ENCODE results near the gene CEBPA. TPM values are rescaled to one million over a fixed set of nuclear protein-coding genes. Genes with fewer than 3 reads are reported as not detected.
A peak's percentile ranks its signal among the peaks of the same experiment; 100 is the strongest.
"Not testable (repeated sequence)": the region's sequence is repeated elsewhere in the genome, so short reads cannot be mapped to it uniquely, and the experiment has no call there.

CEBPA gene
- total and polyA plus RNA-seq, 2 experiments from 2014 or later: 103 to 151 TPM

DNA sequence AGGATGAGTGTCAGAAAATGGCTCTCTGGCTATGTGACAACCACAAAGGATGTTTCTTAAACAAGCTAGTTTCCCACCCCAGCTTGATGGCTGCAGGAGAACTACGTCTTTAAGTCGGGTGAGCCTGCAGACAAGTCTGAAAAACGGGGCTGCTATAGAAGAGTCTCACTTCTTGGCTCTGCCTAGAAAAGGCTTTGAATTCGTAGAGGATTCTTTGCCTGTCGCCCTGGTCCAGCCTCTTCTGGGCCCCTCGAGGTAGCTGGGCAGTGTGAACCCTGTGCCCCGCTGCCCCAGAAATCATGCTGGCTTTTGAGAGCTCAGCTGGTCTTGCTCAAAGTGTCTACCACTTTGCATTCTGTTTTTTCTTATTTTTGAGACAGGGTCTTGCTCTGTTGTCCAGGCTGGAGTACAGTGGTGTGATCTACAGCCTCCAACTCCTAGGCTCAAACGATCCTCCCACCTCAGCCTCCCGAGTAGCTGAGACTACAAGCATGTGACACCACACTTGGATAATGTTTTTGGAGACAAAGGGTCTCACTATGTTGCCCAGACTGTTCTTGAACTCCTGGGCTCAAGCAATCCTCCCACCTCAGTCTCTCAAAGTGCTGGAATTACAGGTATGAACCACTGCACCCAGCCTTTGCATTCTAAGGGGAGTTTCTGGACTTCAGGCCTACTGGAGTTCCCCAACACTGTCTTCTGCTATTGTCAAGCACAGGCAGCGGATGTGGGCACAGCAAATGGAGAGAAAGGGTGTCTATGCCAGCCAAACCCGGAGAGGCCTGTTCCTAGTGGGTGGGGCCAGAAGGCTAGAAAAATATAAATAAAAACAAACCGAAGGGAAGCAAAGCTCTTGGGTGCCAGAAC is 6.5 kb downstream of the CEBPA start:
- Histone ChIP-seq H2AFZ (no peak overlapping the region), H3K9me2 (replicated peaks; ENCODE audit: insufficient read depth) (no peaks in the 10 kb centered on the region), H4K20me1 (ENCODE audit: insufficient read depth, poor library complexity, severe bottlenecking) (peaks cover 11% of the 10 kb centered on the region), H3K4me3 (no peak overlapping the region), H3K79me2 (peaks cover 17% of the 10 kb centered on the region), H3K27me3 (peaks cover 2% of the 10 kb centered on the region), H3K36me3 (replicated peaks; ENCODE audit: insufficient read depth, low read depth) (no peaks in the 10 kb centered on the region), H3K27ac (no peak overlapping the region), H3K9me3 (ENCODE audit: low read depth) (no peaks in the 10 kb centered on the region), H3K4me1 (ENCODE audit: insufficient read depth) (peaks cover 66% of the 10 kb centered on the region), H3K4me2 (no peak overlapping the region)
- 90% methylated on average over 12 of the region's 12 CpGs for WGBS (ENCODE audit: low lambda C conversion rate, missing lambda C conversion rate)
- TF ChIP-seq, protein P1, sequence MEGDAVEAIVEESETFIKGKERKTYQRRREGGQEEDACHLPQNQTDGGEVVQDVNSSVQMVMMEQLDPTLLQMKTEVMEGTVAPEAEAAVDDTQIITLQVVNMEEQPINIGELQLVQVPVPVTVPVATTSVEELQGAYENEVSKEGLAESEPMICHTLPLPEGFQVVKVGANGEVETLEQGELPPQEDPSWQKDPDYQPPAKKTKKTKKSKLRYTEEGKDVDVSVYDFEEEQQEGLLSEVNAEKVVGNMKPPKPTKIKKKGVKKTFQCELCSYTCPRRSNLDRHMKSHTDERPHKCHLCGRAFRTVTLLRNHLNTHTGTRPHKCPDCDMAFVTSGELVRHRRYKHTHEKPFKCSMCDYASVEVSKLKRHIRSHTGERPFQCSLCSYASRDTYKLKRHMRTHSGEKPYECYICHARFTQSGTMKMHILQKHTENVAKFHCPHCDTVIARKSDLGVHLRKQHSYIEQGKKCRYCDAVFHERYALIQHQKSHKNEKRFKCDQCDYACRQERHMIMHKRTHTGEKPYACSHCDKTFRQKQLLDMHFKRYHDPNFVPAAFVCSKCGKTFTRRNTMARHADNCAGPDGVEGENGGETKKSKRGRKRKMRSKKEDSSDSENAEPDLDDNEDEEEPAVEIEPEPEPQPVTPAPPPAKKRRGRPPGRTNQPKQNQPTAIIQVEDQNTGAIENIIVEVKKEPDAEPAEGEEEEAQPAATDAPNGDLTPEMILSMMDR (IDR thresholded peaks at IDR 0.05; ENCODE audit: poor library complexity): no peak
- no peak for TF ChIP-seq EZH2 (IDR thresholded peaks at IDR 0.05; ENCODE audit: borderline replicate concordance)
- no peak for TF ChIP-seq EZH2phosphoT487 (IDR thresholded peaks at IDR 0.05; ENCODE audit: low read depth, severe bottlenecking, unreplicated experiment)
- no peak for DNase-seq (ENCODE audit: low spot score)

DNA sequence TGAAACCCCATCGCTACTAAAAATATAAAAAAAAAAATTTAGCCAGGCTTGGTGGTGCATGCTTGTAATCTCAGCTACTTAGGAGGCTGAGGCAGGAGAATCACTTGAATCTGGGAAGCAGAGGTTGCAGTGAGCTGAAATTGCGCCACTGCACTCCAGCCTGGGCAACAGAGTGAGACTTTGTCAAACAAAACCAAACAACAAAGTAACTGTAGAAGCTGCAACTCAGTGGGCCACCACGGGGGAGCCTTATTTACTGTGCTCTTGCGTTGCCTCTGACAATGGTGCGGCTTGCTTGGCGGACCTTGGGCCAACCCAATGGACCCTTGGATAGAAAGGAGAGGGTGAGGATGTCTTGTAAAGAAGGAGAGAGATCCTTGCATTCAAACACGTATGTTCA is 7.3 kb downstream of the CEBPA start:
- H3K27me3 ChIP-seq; DNase-seq (ENCODE audit: low spot score); H3K9me3 ChIP-seq (ENCODE audit: low read depth); H3K27ac ChIP-seq; H4K20me1 ChIP-seq (ENCODE audit: insufficient read depth, poor library complexity, severe bottlenecking); H3K79me2 ChIP-seq; H3K9me2 ChIP-seq (replicated peaks; ENCODE audit: insufficient read depth); H3K4me3 ChIP-seq; H3K4me2 ChIP-seq; H2AFZ ChIP-seq; H3K36me3 ChIP-seq (replicated peaks; ENCODE audit: insufficient read depth, low read depth): not testable (repeated sequence)
- H3K4me1 ChIP-seq (ENCODE audit: insufficient read depth): peaks cover 74% of the 10 kb centered on the region
- WGBS (ENCODE audit: low lambda C conversion rate, missing lambda C conversion rate): 95% methylated on average over 7 of the region's 7 CpGs

DNA sequence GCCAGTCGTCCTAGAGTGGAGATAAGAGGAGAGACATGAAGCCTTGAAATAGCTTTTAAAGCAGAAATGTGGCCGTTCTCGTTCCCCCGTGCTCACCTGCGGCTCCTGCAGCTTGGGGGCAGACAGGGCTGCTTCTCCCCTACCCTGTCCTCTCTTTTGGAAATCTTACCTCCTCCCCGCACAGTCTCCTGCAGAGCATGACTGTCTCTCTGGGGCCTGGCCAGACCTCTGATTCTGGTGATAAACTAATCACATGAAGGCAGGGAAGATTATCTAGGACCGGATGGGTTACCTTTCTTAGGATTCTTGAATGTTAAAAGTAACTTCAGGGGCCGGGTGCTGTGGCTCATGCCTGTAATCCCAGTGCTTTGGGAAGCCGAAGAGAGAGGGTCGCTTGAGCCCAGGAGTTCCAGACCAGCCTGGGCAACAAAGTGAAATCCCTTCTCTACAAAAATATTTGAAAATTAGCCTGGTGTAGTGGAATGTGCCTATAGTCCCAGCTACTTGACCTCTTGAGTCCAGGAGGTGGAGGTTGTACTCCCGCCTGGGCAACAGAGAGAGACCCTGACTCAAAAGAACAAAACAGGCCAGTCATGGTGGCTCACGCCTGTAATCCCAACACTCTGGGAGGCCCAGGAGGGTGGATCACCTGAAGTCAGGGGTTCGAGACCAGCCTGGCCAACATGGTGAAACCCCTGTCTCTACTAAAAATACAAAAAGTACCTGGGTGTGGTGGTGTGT is 8.1 kb downstream of the CEBPA start:
- TF ChIP-seq, protein P1 (IDR thresholded peaks at IDR 0.05; ENCODE audit: poor library complexity): no peak
- TF ChIP-seq EZH2 (IDR thresholded peaks at IDR 0.05; ENCODE audit: borderline replicate concordance) (no peak), EZH2phosphoT487 (IDR thresholded peaks at IDR 0.05; ENCODE audit: low read depth, severe bottlenecking, unreplicated experiment) (no peak)
- no peak for DNase-seq (ENCODE audit: low spot score)
- H3K79me2 ChIP-seq: peaks cover 3% of the 10 kb centered on the region
- no peak overlapping the region for H3K4me3 ChIP-seq
- H3K36me3 ChIP-seq (replicated peaks; ENCODE audit: insufficient read depth, low read depth): no peaks in the 10 kb centered on the region
- peak overlapping the region; percentile 4 for H3K4me2 ChIP-seq
- no peaks in the 10 kb centered on the region for H4K20me1 ChIP-seq (ENCODE audit: insufficient read depth, poor library complexity, severe bottlenecking)
- H2AFZ ChIP-seq: peak overlapping the region; percentile 9
- WGBS (ENCODE audit: low lambda C conversion rate, missing lambda C conversion rate): 44% methylated on average over 13 of the region's 13 CpGs
- no peaks in the 10 kb centered on the region for H3K9me3 ChIP-seq (ENCODE audit: low read depth)
- H3K27me3 ChIP-seq: no peaks in the 10 kb centered on the region
- no peaks in the 10 kb centered on the region for H3K9me2 ChIP-seq (replicated peaks; ENCODE audit: insufficient read depth)
- H3K4me1 ChIP-seq (ENCODE audit: insufficient read depth): peaks cover 70% of the 10 kb centered on the region
- peak overlapping the region; percentile 93 for H3K27ac ChIP-seq

Measured in hepatocyte (in vitro differentiated cells).